Muscle layer of duodenum (tissue), 2 donors: ENCODE results near the gene PRKG1.

Experiments
- H3K27ac ChIP-seq: one replicate; pipeline ENCODE4 v1.7.0; 2013; ENCODE audit warnings: mild to moderate bottlenecking, low read length
- H3K27me3 ChIP-seq: one replicate; pipeline ENCODE4 v1.7.0; 2013; ENCODE audit warnings: low read depth, mild to moderate bottlenecking, control low read depth, low read length
- H3K36me3 ChIP-seq, 2 donors: one replicate each; pipeline ENCODE4 v1.7.0; 2013; ENCODE audit warnings: low read length in 2 of 2, control low read depth in 1 of 2, mild to moderate bottlenecking in 1 of 2; ENCODE audit not compliant: insufficient read depth in 2 of 2, control insufficient read depth in 1 of 2
- H3K4me1 ChIP-seq, 2 donors: one replicate each; pipeline ENCODE4 v1.7.0; 2013; ENCODE audit warnings: low read length in 2 of 2, mild to moderate bottlenecking in 2 of 2, control low read depth in 1 of 2, moderate library complexity in 1 of 2; ENCODE audit not compliant: insufficient read depth in 2 of 2, control insufficient read depth in 1 of 2
- H3K4me3 ChIP-seq, 2 donors: one replicate each; pipeline ENCODE4 v1.7.0; 2013; ENCODE audit warnings: low read length in 2 of 2, low read depth in 1 of 2, mild to moderate bottlenecking in 1 of 2
- H3K9me3 ChIP-seq, 2 donors: one replicate each; pipeline ENCODE4 v1.7.0; 2013; ENCODE audit warnings: low read length in 2 of 2, control low read depth in 1 of 2, mild to moderate bottlenecking in 1 of 2; ENCODE audit not compliant: control insufficient read depth in 1 of 2
- donor health status: healthy.

Gene PRKG1

GRCh38 chr10:51077074-51077473, 2.8 kb downstream of the PRKG1 start:
- H3K4me3 ChIP-seq, result peak overlapping the region in 1 of 2 donors; percentile 79
- H3K27me3 ChIP-seq, result peaks cover 5% of the 10 kb centered on the region
- H3K27ac ChIP-seq, result no peak overlapping the region

GRCh38 chr10:51077507-51077906, 3.2 kb downstream of the PRKG1 start:
- H3K36me3 ChIP-seq, result no peaks in the 10 kb centered on the region
- H3K27ac ChIP-seq, result no peak overlapping the region
- no peaks in the 10 kb centered on the region for H3K9me3 ChIP-seq
- H3K27me3 ChIP-seq, result peaks cover 5% of the 10 kb centered on the region
- no peak overlapping the region for H3K4me3 ChIP-seq
- H3K4me1 ChIP-seq, result peaks cover 0 to 16% of the 10 kb centered on the region in 2 donors

More at GRCh38 chr10:51077074-51077473, 2.8 kb downstream of the PRKG1 start:
- no peaks in the 10 kb centered on the region for H3K36me3 ChIP-seq
- H3K4me1 ChIP-seq, result peaks cover 0 to 16% of the 10 kb centered on the region in 2 donors
- H3K9me3 ChIP-seq, result no peaks in the 10 kb centered on the region

DNA sequence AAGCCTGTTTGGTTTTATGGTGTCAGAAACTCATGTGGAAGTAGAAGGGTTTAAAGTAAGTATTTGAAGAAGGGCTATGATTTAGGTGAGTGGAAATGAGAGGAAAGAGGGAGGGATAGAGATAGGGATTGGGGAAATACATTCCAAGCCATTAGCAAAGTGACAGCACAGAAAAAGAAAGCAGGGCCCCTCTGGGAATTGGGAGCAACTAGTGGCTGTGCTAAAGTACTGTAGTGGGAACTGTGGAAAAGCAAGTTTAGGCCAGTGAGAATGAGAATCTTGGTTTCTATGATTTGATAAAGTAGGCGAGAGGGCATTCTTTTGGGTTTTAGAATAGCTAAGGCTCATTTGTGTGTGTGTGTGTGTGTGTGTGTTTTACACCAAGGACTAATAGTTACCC, 5.0 kb downstream of the PRKG1 start:
- Histone ChIP-seq H3K36me3 (no peaks in the 10 kb centered on the region), H3K27ac (peak overlapping the region; percentile 4), H3K27me3 (peaks cover 5% of the 10 kb centered on the region), H3K4me3 (no peak overlapping the region), H3K9me3 (no peaks in the 10 kb centered on the region), H3K4me1 (peaks cover 0 to 12% of the 10 kb centered on the region in 2 donors)

DNA sequence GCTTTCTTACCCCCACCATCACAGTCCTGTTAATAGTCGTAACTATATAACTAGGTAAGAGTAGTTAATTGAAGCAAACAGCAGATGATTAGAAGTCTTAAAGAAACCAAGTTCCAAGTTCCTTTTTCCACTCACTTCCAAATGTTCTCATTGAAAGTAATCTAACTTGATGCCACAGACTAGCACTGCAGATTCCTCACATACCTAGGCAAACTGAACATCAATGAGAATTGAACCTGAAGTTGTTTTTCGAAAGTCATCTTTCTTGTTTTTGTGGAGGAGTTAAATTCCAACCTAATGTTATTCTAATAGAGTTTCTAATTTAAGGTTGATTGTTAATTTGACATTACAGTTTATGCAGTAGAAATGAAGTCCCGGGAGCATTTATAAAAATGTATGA, 5.5 kb downstream of the PRKG1 start:
- no peaks in the 10 kb centered on the region for H3K9me3 ChIP-seq
- peaks cover 5% of the 10 kb centered on the region for H3K27me3 ChIP-seq
- no peaks in the 10 kb centered on the region for H3K36me3 ChIP-seq
- H3K4me1 ChIP-seq, result peaks cover 0 to 12% of the 10 kb centered on the region in 2 donors
- no peak overlapping the region for H3K4me3 ChIP-seq
- peak overlapping the region; percentile 4 for H3K27ac ChIP-seq

- H3K27me3 ChIP-seq, result peaks cover under 1% of the 10 kb centered on the region
- no peaks in the 10 kb centered on the region for H3K9me3 ChIP-seq
- no peaks in the 10 kb centered on the region for H3K36me3 ChIP-seq
- no peak overlapping the region for H3K4me3 ChIP-seq
- H3K27ac ChIP-seq, result no peak overlapping the region
- H3K4me1 ChIP-seq, result peaks cover 0 to 12% of the 10 kb centered on the region in 2 donors
Observed at GRCh38 chr10:51080311-51081006, 6.2 kb downstream of the PRKG1 start.

GRCh38 chr10:51082857-51083256, 8.6 kb downstream of the PRKG1 start:
- Histone ChIP-seq H3K36me3 (no peaks in the 10 kb centered on the region), H3K27me3 (no peaks in the 10 kb centered on the region), H3K9me3 (no peaks in the 10 kb centered on the region), H3K4me3 (peak overlapping the region in 1 of 2 donors; percentile 11), H3K4me1 (peaks cover 0 to 12% of the 10 kb centered on the region in 2 donors), H3K27ac (peak overlapping the region; percentile 25)

DNA sequence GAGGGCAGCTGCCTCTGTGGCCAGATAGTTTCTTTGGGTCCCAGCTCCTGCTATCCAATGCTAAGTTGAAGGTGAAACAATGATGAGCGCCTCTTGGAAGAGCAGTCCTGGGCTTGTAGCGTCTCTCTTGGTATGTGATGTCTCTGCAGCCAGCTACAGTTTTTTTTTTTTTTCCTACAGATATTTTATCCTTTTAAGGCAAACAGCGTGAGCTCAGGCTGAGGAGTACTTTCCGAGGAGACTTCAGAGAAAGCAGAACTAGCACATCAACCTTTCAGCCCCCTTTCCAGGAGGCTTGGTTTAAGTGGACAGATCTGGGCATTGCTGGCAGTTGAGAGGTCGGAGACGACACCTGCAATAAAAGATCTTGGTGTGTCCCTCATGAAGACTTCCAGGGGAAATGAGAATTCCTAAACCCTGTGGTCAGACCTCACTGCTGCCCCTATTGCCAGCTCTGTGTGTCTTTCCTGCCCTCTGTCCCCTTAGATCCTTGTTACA, 9.1 kb downstream of the PRKG1 start:
- no peaks in the 10 kb centered on the region for H3K9me3 ChIP-seq
- H3K4me3 ChIP-seq, result peak overlapping the region; percentile 3 to 11
- no peaks in the 10 kb centered on the region for H3K36me3 ChIP-seq
- peak overlapping the region; percentile 43 for H3K27ac ChIP-seq
- H3K4me1 ChIP-seq, result peaks cover 0 to 12% of the 10 kb centered on the region in 2 donors
- H3K27me3 ChIP-seq, result no peaks in the 10 kb centered on the region

DNA sequence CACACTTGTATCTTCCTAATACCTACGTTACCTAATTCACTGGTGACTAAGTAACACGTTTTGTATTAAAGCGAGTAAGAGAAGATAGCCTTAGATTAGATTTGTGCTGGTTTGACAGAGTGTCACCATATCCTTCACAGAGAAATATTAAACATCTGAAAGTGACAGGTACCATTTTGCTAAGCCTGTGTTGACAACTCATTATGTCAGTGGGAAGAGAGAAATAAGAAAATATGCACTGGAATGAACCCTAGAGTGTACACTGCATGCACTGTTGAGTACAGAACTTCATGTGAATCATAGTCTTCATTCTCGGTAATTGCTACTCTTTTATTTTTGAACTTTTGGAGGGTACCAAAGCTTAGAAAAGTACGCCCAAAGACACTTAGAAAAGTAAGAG, 10.9 kb downstream of the PRKG1 start:
- Histone ChIP-seq H3K36me3 (no peaks in the 10 kb centered on the region), H3K4me1 (peaks cover 0 to 5% of the 10 kb centered on the region in 2 donors), H3K9me3 (no peaks in the 10 kb centered on the region), H3K4me3 (no peak overlapping the region), H3K27me3 (no peaks in the 10 kb centered on the region), H3K27ac (no peak overlapping the region)

GRCh38 chr10:51086710-51087109, 12.4 kb downstream of the PRKG1 start:
- H3K36me3 ChIP-seq, result no peaks in the 10 kb centered on the region
- no peaks in the 10 kb centered on the region for H3K9me3 ChIP-seq
- peaks cover 0 to 2% of the 10 kb centered on the region in 2 donors for H3K4me1 ChIP-seq
- H3K27me3 ChIP-seq, result no peaks in the 10 kb centered on the region
- no peak overlapping the region for H3K4me3 ChIP-seq
- no peak overlapping the region for H3K27ac ChIP-seq

DNA sequence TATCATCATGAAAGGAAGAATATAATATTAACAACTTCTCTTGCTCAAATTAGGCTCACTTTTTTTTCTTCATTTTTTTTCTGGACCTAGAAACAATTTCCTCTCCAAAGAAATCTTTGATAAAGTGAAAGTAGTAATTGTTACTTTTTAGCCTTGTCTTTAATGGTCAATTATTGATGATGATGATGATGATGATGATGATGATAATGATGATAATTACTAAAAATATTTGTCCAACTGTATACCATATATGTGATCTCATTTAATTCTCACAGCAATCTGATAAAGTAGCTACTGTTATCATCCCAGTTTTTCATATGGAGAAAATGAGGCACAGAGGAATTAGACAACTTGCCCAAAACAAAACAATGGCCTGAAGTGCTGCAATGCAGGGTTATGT, 12.8 kb downstream of the PRKG1 start:
- H3K27me3 ChIP-seq, result no peaks in the 10 kb centered on the region
- no peaks in the 10 kb centered on the region for H3K9me3 ChIP-seq
- H3K4me1 ChIP-seq, result peaks cover 0 to 5% of the 10 kb centered on the region in 2 donors
- H3K4me3 ChIP-seq, result no peak overlapping the region
- no peak overlapping the region for H3K27ac ChIP-seq
- no peaks in the 10 kb centered on the region for H3K36me3 ChIP-seq

GRCh38 chr10:51090190-51090589, 15.9 kb downstream of the PRKG1 start:
- Histone ChIP-seq H3K27me3 (no peaks in the 10 kb centered on the region), H3K4me1 (peaks cover 0 to 10% of the 10 kb centered on the region in 2 donors), H3K4me3 (no peak overlapping the region), H3K36me3 (no peaks in the 10 kb centered on the region), H3K27ac (no peak overlapping the region), H3K9me3 (no peaks in the 10 kb centered on the region)

- Histone ChIP-seq H3K4me3 (no peak overlapping the region), H3K27ac (no peak overlapping the region)
Observed at GRCh38 chr10:51092402-51092801, 18.1 kb downstream of the PRKG1 start.

More at GRCh38 chr10:51092402-51092801, 18.1 kb downstream of the PRKG1 start:
- Histone ChIP-seq H3K9me3 (no peaks in the 10 kb centered on the region), H3K4me1 (peaks cover 0 to 19% of the 10 kb centered on the region in 2 donors), H3K27me3 (no peaks in the 10 kb centered on the region), H3K36me3 (no peaks in the 10 kb centered on the region)
